Measurements from ENCODE around the gene ATP8A2. TPM values are rescaled to one million over a fixed set of nuclear protein-coding genes. Genes with fewer than 3 reads are reported as not detected.
A peak's percentile ranks its signal among the peaks of the same experiment; 100 is the strongest.

ATP8A2 gene
- total RNA-seq, 1 experiment from 2014 or later = not detected

- in situ Hi-C loops (cut with HindIII; ENCODE audit: low pct_unique_long_range_greater_than_20kb, low sequenced_read_pairs) = no loop called here
- DNase-seq (ENCODE audit: low read depth) = no peak
Observed at GRCh38 chr13:26007261-26008125, 635.7 kb downstream of the ATP8A2 start.

GRCh38 chr13:26010487-26011207, 638.9 kb downstream of the ATP8A2 start:
- in situ Hi-C loops (cut with HindIII; ENCODE audit: low pct_unique_long_range_greater_than_20kb, low sequenced_read_pairs) = no loop called here
- no peak for DNase-seq (ENCODE audit: low read depth)

GRCh38 chr13:26011208-26011573, 639.4 kb downstream of the ATP8A2 start:
- in situ Hi-C loops (cut with HindIII; ENCODE audit: low pct_unique_long_range_greater_than_20kb, low sequenced_read_pairs) = no loop called here
- no peak for DNase-seq (ENCODE audit: low read depth)

GRCh38 chr13:26011996-26012821, 640.4 kb downstream of the ATP8A2 start:
- no peak for DNase-seq (ENCODE audit: low read depth)
- in situ Hi-C loops (cut with HindIII; ENCODE audit: low pct_unique_long_range_greater_than_20kb, low sequenced_read_pairs) = no loop called here

- no peak for DNase-seq (ENCODE audit: low read depth)
- in situ Hi-C loops (cut with HindIII; ENCODE audit: low pct_unique_long_range_greater_than_20kb, low sequenced_read_pairs) = no loop called here
Observed at GRCh38 chr13:26012995-26013394, 641.2 kb downstream of the ATP8A2 start.

- no peak for DNase-seq (ENCODE audit: low read depth)
- in situ Hi-C loops (cut with HindIII; ENCODE audit: low pct_unique_long_range_greater_than_20kb, low sequenced_read_pairs) = no loop called here
Observed at GRCh38 chr13:26015271-26016125, 643.7 kb downstream of the ATP8A2 start.

GRCh38 chr13:26016189-26016588, 644.4 kb downstream of the ATP8A2 start:
- no peak for DNase-seq (ENCODE audit: low read depth)
- in situ Hi-C loops (cut with HindIII; ENCODE audit: low pct_unique_long_range_greater_than_20kb, low sequenced_read_pairs) = no loop called here

- in situ Hi-C loops (cut with HindIII; ENCODE audit: low pct_unique_long_range_greater_than_20kb, low sequenced_read_pairs) = no loop called here
- DNase-seq (ENCODE audit: low read depth) = no peak
Observed at GRCh38 chr13:26017196-26017921, 645.6 kb downstream of the ATP8A2 start.

GRCh38 chr13:26017932-26018665, 646.3 kb downstream of the ATP8A2 start:
- DNase-seq (ENCODE audit: low read depth) = no peak
- in situ Hi-C loops (cut with HindIII; ENCODE audit: low pct_unique_long_range_greater_than_20kb, low sequenced_read_pairs) = no loop called here

- DNase-seq (ENCODE audit: low read depth) = no peak
- in situ Hi-C loops (cut with HindIII; ENCODE audit: low pct_unique_long_range_greater_than_20kb, low sequenced_read_pairs) = no loop called here
Observed at GRCh38 chr13:26019251-26019650, 647.5 kb downstream of the ATP8A2 start.

- peak; percentile 98 for DNase-seq (ENCODE audit: low read depth)
- in situ Hi-C loops (cut with HindIII; ENCODE audit: low pct_unique_long_range_greater_than_20kb, low sequenced_read_pairs) = no loop called here
Observed at GRCh38 chr13:26019881-26020870, 648.4 kb downstream of the ATP8A2 start.

GRCh38 chr13:26020891-26021290, 649.1 kb downstream of the ATP8A2 start:
- in situ Hi-C loops (cut with HindIII; ENCODE audit: low pct_unique_long_range_greater_than_20kb, low sequenced_read_pairs) = no loop called here
- no peak for DNase-seq (ENCODE audit: low read depth)

GRCh38 chr13:26021516-26021915, 649.7 kb downstream of the ATP8A2 start:
- in situ Hi-C loops (cut with HindIII; ENCODE audit: low pct_unique_long_range_greater_than_20kb, low sequenced_read_pairs) = no loop called here
- DNase-seq (ENCODE audit: low read depth) = peak; percentile 31

- DNase-seq (ENCODE audit: low read depth) = no peak
- in situ Hi-C loops (cut with HindIII; ENCODE audit: low pct_unique_long_range_greater_than_20kb, low sequenced_read_pairs) = no loop called here
Observed at GRCh38 chr13:26021956-26022355, 650.2 kb downstream of the ATP8A2 start.

GRCh38 chr13:26022538-26023292, 650.9 kb downstream of the ATP8A2 start:
- in situ Hi-C loops (cut with HindIII; ENCODE audit: low pct_unique_long_range_greater_than_20kb, low sequenced_read_pairs) = no loop called here
- DNase-seq (ENCODE audit: low read depth) = peak; percentile 97
